ENCODE data around the gene MMS19.
"Not testable (repeated sequence)": the region's sequence is repeated elsewhere in the genome, so short reads cannot be mapped to it uniquely, and the experiment has no call there.

Gene MMS19

DNA sequence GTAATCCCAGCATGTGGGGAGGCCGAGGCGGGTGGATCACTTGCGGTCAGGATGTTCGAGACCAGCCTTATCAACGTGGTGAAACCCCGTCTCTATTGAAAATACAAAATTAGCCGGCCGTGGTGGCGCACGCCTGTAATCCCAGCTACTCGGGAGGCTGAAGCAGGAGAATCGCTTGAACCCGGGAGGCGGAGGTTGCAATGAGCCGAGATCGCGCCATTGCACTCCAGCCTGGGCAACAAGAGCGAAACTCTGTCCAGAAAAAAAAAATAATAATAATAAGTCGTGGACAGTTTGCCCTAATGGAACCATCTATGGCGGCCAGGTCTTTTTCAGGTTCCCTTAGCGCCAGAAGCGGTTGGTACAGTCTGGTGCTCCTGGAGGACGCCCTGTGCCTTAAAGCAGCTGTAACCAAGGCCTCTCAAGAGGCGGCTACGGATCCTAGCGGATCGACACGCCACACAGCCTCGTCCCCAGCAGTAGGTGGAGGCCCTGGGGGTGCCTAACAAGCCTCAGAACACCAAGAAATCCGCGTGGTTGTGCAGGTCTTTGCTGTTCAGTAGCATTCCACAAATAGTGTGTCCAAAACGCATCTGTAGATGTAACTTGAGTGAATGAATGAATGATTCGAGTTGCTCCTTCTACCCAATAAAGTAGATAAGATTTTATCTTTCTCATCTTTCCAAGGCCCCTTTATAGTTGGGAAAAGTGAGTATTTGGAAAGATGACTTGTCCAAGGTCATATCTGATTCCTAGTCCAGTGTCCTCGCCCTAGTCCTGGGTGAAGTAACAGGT is 71.2 kb downstream of the MMS19 start:
- no peak for DNase-seq (ENCODE audit: low read depth in 1 of 2, low spot score in 1 of 2)

DNA sequence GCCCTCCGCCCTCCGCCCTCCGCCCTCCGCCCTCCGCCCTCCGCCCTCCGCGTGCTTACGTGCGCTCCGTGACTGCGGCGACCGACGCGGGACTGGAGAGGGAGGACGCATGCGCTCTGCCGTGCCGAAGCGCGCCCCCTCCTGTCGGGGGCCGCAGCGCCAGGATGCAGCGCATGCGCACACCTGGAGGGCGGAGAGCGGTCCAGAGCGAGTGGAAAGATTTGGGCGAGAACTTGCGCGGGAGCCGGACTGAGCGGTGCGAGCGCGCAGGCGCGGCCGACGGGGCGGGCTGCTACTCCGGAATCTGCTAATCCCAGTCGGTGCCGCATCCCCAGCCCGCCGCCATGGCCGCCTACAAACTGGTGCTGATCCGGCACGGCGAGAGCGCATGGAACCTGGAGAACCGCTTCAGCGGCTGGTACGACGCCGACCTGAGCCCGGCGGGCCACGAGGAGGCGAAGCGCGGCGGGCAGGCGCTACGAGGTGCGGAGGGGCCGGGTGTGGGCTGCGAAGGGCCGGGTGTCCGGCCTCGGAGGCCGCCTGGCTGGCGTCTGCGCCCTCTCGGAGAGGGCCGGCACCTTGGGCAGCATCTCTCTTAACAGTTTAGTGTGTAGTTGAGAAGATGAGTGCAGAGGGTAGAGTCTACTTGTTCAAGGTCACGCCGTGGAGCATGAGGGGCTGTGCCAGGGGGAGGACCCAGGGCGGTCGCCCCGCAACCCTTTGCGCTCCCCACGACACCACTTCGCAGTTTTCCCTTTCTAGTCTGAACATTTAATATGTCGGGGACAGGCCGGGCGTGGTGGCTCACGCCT is 72.1 kb downstream of the MMS19 start, which contains the start of gene PGAM1:
TSS of gene PGAM1 (plus strand) at position 228 of the 812 bp plus-strand sequence. CDS start at position 345, 117 bp downstream.
- DNase-seq (ENCODE audit: low read depth in 1 of 2, low spot score in 1 of 2), result peak; percentile 83 to 95

- DNase-seq (ENCODE audit: low read depth in 1 of 2, low spot score in 1 of 2), result not testable (repeated sequence)
Measured at GRCh38 chr10:97423757-97424098, 74.5 kb downstream of the MMS19 start.

GRCh38 chr10:97416565-97416964 is 81.7 kb downstream of the MMS19 start:
- no peak for DNase-seq (ENCODE audit: low read depth in 1 of 2, low spot score in 1 of 2)

GRCh38 chr10:97412891-97413304 is 85.3 kb downstream of the MMS19 start:
- peak in 1 of 2 donors; percentile 34 for DNase-seq (ENCODE audit: low read depth in 1 of 2, low spot score in 1 of 2)

- DNase-seq (ENCODE audit: low read depth in 1 of 2, low spot score in 1 of 2), result no peak
Measured at GRCh38 chr10:97411406-97411805, 86.8 kb downstream of the MMS19 start.

DNA sequence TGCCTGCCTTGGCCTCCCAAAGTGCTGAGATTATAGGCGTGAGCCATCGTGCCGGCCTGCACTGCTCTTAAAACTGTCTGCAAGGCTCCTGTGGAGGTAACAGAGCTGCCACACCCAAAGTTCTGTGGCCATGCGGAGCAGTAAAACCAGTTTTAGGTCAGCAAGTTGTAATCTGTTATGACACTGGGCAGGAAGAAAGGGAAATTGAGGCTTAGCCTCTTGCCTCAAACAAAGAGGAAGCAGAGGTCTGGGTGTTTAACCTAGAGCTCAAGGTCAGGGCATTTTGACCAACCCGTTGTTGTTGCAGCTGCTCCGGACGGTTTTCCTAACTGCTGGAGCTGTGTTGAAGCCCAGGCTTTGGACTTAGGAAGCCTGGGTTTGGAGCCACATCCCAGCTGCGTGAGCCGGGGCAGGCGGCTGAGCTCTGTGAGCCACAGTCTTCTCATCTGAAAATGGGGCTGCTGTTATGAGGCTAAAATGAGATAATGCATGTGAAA is 89.7 kb downstream of the MMS19 start:
- DNase-seq (ENCODE audit: low read depth in 1 of 2, low spot score in 1 of 2), result no peak
